NCI-H345 treated with DMSO at 0.1 percent for 48 hours (cell line): Measurements from ENCODE around the gene FAM20C.
"Not testable (repeated sequence)": the region's sequence is repeated elsewhere in the genome, so short reads cannot be mapped to it uniquely, and the experiment has no call there.

Experiments used
- DNase-seq: peaks from one replicate; lab custom pipeline; 2025; ENCODE audit not compliant: unreplicated experiment; lab: John Stamatoyannopoulos, UW

The FAM20C gene

DNA sequence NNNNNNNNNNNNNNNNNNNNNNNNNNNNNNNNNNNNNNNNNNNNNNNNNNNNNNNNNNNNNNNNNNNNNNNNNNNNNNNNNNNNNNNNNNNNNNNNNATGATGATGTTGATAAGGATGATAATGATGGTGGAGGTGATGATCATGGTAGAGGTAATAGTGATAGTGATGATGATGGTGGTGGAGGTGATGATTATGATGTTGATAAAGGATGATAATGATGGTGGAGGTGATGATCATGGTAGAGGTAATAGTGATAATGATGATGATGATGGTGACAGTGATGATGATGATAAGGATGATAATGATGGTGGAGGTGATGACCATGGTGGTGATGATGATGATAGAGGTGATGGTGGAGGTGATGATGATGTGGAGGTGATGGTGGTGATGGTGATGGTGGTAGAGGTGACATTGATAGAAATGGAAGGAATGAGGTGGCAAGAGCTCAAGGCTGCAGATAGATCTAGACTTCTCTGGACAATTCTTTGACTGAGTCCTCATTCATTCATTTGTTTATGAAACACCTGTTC, 47.8 kb downstream of the FAM20C start:
- DNase-seq, result no peak

DNA sequence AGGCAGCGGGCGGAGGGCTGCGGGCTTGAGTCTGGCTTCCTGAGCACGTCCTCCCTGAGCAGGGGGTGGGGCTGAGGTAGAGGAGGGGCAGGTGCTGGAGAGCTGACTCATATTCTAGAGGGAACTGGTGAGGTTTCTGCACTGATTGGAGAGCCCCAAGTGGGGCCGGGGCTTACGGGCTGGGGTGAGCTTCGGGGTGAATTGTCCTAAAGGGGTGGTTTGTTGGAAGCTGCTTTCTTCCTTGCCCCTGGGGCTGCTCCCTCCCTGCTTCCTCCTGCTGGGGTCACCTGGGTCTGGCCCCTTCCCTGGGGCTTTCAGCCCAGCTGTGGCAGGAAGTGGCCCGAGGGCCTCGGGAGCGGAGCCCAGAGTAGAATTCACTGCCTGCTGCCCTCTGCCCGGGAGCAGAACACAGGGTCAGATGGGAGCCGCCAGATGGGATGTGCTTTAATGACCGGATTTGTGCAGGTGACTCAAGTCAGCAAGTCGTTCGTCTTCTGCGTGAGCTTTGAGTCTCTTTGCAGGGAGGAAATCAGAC, 48.6 kb downstream of the FAM20C start:
- no peak for DNase-seq

DNA sequence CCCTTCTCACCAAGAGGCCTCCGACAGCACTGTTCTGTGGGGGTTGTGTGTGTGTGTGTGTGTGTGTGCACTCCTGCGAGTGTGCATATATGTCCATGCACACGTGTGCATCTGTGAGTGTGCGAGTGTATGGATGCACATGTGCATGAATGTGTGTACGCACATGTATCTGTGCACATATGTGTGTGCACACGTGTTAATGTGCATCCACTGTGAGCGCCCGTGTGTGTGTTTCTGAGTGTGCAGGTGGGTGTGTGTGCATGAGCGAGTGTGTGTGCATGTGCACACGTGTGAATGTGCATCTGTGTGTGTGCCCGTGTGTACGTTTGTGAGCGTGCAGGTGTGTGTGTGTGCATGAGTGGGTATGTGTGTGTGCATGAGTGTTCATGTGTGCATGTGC, 49.1 kb downstream of the FAM20C start:
- no peak for DNase-seq

DNA sequence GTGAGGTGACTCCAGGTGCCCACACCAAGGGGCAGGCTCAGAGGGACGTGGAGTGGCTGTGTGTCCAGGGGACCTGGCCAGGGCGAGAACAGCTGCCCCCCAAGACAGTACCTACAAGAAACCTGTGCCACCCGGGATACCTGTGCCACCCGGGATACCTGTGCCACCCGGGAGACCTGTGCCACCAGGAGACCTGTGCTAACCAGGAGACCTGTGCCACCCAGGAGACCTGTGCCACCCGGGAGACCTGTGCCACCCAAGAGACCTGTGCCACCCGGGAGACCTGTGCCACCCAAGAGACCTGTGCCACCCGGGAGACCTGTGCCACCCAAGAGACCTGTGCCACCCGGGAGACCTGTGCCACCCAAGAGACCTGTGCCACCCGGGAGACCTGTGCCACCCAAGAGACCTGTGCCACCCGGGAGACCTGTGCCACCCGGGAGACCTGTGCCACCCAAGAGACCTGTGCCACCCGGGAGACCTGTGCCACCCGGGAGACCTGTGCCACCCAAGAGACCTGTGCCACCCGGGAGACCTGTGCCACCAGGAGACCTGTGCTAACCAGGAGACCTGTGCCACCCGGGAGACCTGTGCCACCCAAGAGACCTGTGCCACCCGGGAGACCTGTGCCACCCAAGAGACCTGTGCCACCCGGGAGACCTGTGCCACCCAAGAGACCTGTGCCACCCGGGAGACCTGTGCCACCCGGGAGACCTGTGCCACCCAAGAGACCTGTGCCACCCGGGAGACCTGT, 50.6 kb downstream of the FAM20C start:
- not testable (repeated sequence) for DNase-seq

DNA sequence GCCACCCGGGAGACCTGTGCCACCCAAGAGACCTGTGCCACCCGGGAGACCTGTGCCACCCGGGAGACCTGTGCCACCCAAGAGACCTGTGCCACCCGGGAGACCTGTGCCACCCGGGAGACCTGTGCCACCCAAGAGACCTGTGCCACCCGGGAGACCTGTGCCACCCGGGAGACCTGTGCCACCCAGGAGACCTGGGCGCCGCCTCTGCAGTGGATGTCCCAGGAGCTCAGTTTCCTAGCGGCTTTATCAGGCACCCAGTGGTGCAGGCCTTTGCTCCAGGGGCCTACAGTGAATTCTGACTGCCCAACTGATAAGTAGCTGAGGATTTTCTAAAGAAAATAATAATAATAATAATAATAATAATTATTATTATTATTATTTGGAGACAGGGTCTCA, 51.2 kb downstream of the FAM20C start:
- DNase-seq, result not testable (repeated sequence)

DNA sequence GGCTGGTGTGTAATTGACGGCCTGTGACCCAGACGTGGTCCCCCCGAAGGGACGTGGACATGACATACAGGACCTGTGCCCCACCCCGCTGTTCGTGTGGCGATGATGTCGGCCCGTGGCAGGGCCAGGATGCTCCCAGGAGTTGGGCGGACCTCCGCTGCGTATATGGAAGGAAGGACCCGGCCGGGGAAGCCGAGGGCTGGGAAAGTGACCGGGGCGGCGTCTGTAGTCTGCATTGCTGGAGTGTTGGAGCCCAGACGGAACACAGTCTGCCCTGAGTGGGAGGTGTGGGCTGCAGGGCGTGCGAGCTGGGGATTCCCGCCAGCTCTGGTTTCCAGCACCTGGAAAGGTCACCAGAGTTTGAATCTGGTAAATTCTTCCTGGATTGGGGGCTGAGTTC, 52.6 kb downstream of the FAM20C start:
- DNase-seq, result no peak

DNA sequence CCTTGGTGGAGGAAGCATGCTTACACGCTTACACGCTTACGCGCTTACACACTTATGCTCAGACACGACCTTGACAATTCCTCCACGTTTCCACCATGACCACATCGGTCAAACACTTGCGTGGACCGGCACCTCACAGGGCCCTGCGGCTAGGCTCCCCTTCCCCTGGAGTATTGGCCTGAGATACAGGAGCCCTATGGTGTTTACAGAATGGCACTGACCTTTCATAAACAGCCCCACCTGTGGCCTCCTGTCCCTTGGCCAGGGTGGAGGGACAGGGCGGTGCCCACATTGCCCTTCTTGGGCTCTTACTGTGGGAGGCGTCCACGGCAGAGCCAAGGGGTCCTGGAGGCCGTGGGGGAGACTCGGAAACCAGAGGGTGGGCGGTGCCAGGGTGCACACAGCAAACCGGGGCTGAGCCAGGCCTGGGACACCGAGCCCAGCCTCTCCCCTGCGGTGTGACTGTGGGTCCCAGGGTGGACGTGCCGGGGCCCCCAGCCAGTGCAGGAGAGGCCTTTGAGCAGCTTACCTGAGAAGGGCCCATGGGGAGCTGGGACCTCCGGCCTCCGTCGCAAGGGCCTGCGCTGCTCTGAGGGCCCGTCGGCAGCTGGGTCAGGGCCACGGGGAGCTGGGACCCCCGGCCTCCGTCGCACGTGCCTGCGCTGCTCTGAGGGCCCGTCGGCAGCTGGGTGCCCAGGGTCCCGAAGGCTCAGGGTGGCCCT, 53.4 kb downstream of the FAM20C start:
- no peak for DNase-seq

DNA sequence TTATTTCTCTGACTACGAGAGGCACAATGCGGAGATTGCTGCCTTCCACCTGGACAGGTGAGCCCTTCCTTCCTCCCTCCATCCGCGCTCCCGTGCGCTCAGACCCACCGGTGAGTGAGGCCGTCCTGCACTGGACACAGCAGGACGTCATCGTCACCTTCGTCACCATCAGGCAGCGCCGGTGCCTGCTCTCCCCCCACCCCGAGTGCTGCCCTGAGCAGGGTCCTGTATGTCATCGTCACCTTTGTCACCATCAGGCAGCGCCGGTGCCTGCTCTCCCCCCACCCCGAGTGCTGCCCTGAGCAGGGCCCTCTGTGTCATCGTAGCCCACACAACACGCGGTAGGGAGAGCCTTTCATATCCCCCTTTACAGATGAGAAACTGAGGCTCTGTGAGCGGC, 54.1 kb downstream of the FAM20C start:
- DNase-seq, result no peak

DNA sequence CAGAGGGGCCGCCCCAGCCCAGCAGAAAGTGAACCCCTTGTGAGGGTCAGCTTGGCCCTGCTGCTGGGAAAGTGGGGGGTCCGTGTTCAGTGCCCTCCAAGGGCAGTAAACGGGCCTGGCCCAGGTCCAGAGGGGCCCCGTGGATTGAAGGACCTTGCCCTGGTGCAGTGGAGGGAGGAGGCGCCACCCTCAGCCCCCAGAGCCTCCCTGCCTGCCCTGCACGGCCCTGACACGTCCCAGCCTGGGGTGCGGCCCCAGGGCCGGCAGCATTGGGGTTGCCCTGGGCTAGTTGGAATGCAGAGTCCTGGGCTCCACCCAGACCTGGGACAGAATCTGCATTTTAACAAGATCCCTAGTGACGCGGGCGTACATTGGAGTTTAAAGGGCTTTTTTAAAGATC, 54.8 kb downstream of the FAM20C start:
- DNase-seq, result no peak

DNA sequence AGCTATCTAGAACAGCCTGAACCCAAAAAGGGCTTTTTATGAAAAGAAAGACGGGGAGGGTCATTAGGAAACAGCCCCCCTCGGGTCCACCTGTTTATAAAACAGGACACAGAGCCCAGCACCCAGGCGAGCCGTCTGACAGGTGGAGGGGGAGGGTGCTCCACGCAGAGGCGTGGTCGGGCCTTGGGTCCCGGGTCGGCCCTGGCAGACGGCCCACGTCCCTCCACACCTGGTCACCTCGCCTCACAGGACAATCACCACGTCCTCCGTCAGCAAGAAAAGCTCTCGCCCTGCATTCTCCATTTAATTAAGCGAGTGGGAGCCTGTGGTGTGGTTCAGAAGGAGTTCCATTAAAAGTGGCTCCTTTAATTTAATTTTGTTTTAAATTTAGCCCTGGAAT, 55.3 kb downstream of the FAM20C start:
- no peak for DNase-seq

DNA sequence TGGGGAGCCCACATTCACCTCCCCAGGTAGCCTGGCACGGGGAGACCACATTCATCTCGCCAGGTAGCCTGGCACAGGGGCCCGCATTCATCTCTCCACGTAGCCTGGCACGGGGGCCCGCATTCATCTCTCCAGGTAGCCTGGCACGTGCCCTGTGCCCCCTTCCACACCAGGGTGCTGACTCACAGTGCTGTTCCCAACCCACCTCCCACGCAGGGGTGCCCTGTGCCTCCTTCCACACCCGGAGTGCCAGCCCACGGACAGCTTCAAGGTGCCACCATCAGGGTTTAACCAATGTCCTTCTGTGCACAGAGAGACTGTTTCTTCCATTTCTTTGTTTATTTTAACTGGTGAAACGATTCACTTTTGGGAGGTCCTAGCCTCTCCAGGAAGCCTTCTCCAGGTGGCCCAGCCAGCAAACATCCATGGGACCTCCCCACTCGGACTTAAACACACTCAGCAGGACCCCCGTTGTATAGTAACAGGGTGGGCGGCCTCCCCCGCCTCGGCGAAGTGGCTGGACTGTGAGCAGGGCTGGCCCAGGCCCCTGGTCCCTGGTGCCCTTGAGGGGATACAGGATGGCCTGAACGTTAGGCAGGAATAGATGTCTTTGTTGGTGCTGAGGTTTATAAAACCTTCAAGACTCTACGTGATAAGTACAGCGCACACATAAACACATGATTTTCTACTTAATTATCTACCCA, 56.5 kb downstream of the FAM20C start:
- no peak for DNase-seq

DNA sequence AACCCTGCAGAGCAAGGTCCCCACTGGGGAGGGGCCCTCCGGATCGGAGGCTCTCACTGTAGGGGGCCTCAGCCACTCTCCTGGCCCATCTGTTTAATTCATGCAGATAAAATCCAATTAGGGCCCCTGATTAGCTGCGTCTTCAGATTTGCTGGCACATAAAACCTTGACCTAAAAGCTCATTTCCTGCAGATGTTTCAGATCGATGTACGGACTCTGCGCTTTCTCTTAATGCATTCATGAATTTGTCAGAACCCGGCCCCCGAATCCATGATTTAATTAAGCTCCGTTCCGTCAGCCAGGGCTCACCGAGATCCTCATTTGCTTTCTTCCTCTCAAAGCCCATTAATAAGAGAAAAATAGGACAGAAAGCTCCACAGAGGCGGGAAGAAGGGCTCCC, 57.6 kb downstream of the FAM20C start:
- no peak for DNase-seq

DNA sequence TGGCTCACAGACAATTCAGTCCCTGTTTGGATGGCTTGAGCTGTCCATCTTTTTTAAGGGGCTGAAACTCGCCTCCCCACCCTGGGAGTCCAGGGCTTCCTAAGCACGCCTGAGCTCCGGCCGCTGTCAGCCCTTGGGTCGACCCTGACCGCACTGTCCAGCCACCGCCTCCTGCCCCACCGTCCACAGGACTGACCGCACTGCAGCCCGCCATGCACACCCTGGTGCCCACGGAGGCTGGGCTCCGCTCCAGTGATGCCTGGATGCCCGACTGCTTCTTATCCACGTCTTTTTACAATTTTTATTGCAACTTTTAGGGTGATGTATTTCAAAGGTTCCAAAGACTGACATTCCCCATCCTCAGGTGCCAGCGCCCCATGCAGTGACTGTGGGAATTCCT, 58.2 kb downstream of the FAM20C start:
- no peak for DNase-seq

DNA sequence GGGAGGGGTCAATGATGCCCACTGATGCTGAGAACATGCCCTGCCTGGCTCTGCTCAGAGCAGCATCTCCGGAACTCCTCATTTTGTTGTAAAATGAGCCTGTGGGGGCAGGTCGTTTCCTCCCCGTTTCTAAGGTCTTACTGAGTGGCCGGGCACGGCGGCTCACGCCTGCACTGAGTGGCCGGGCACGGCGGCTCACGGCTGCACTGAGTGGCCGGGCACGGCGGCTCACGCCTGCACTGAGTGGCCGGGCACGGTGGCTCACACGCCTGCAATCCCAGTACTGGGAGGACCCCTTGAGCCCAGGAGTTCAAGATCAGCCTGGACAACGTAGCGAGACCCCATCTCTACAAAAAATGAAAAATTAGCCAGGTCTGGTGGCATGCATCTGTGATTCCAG, 58.6 kb downstream of the FAM20C start:
- no peak for DNase-seq

DNA sequence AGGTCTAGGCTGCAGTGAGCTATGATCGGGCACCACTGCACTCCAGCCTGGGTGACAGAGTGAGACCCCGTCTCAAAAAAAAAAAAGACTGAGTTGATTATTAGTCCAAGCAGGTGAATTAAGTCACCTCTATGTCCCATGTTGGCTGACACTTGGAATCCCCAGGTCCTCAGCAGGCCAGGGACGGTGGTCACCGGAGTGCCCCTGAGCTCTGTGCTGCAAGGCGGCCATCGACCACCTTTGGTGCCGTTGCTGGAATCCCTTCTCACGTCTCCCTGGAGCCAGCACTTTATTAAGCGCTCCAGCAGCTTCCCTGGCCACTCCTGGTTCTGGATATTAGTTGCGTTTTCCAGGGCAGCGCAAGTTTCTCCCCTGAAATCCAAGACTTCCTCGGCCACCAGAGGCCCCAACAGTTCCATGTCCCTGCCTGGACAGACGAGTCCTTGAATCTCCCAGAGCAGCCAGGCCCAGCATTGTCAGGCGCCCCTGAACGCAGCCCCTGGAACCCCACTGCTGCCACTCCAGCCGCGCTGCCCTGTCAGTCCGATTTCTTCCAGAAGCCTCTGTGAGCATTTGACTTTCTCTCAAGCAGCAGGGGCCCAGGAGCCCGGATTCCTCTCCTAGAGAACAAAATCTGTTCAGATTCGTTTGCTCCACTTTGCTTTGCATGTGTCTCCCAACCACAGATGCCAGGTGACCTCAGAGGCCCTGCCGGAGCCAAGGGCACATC, 59.2 kb downstream of the FAM20C start:
- DNase-seq, result no peak

DNA sequence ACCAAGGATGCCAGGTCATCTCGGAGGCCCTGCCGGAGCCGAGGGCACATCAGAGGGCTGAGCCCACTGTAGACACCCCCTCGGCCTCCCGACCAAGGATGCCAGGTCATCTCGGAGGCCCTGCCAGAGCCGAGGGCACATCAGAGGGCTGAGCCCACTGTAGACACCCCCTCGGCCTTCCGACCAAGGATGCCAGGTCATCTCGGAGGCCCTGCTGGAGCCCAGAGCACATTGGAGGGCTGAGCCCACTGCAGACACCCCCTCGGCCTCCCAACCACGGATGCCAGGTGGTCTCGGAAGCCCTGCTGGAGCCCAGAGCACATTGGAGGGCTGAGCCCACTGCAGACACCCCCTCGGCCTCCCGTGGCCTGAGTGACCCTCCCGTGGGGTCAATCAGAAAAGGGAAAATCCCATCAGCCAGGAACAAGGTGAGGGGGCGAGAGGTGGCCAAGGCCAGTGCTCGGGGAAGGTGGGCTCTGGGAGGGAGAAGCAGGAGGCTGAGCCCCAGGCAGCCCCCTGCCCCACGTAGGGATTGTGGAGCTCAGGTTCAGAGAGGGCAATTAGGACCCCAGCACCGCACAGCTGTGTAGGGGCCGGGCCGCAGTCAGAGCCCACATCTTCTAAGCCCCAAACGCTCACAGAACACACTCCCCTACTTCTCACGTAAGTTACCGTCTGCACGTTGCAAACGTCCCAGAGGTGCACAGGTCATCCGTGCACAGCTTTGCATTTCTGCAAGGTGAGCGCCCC, 60.0 kb downstream of the FAM20C start:
- no peak for DNase-seq

DNA sequence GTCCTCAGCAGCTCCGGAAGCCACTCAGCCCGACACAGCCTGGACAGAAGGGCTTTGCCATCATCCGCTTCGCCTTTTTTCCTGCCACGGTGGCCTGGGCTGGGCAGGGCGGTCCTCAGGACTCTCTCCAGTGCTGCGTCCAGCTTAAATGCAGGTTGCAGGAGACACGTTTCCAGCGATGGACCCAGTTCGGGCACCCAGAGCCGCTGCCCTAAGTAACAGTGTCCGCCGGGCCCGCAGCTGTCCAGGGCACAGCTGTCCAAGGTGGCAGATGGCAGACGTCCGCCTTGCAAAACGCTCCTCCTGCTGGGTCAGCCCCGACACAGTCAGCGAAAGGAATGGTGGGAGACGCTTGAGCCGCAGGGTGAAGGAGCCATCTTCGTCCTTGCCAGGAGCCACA, 60.6 kb downstream of the FAM20C start:
- DNase-seq, result no peak

DNA sequence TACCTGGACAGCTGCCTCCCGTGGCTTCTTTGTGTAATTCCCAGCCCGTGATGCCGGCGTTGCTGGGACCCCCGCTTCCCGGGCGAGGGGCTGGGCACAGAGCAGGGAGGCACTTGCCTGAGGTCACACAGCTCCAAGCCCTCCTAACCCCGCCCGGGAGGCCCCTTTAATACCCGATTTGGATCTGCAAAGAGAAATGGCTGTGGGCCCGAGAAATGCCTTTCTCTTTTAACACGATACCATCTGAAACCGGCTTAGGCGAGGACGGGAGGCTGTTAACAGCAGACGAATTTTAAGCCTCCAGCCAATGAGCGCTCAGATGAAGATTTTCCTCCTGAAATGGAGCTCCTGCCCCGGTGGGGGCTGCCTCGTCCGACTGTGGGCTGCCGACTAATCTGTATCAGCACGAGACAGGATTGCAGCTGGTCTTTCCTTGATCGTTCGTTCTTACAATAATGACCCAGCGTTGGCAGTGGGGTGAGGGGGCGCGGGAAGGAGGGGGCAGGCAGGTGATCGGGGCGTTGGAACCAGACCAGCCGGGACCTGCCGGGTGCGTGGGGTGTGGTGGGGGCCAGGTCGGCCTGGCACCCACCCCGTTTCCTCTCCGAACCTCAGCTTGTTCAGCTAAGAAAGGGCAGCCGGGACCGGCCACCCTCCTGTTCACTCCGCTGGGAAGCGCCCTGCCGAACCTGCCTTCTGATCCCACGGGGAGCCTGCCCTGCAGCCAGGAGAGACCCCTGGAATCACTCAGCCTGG, 61.4 kb downstream of the FAM20C start:
- DNase-seq, result no peak

DNA sequence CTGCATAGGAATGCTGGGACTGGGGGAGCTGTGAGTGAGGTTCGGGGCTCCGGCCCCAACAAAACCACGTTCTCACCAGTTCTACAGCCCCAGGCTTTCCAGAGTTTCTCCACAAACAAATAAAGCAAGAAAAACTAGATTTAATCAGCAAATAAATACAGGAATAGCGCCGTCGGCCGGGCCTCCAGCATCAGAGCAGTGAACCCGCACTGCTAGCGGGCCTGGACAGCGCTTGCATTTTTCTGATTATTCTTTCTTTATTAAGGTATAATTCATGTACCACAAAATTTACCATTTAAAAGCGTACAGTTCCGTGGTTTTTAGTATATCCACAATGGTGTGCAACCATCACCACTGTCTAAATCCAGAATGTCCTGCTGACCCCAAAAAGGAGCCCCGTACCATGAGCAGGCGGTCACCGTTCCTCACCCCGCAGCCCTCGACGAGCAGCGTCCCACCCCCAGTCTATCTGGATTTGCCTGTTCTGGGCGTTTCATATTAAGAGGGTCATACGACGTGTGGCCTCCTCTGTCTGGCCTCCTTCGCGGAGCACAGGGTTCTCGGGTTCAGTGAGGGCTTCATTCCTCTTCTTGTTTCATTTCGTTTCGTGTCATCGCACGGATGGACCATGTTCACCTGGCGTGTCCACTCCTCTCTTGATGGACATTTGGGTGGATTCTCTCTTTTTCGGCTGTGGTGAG, 62.1 kb downstream of the FAM20C start:
- no peak for DNase-seq
